NCI-H1436 treated with DMSO at 0.1 percent for 48 hours (cell line): ENCODE measurements around the gene MCTP2.
A peak's percentile ranks its signal among the peaks of the same experiment; 100 is the strongest.
"Not testable (repeated sequence)": the region's sequence is repeated elsewhere in the genome, so short reads cannot be mapped to it uniquely, and the experiment has no call there.

Source experiments
- DNase-seq: peaks from one replicate; lab custom pipeline; 2025; lab: John Stamatoyannopoulos, UW

Gene MCTP2

GRCh38 chr15:94455297-94455696 lies 223.9 kb downstream of the MCTP2 start:
- DNase-seq: no peak

GRCh38 chr15:94456226-94456625 lies 224.9 kb downstream of the MCTP2 start:
- DNase-seq: no peak

- no peak for DNase-seq
Observed at GRCh38 chr15:94457661-94458060, 226.3 kb downstream of the MCTP2 start.

DNA sequence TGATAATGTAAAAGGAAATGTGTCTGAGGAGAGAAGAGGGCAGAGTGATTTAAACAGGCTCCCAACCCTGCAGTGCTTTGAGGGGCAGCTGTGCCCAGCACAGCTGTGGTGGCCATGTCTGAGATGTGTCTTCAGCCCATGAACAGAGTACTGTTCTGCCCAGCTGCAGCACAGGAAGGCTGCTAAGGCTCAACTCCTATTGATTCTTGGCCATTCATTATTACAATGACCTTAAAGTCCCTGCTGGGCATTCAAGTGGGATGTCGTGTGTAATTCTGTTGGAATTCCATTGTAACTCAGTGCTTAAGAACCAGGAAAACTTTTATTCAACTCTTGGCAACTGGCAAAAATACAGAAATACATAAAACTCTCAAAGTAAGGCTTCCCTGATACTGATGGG lies 229.3 kb downstream of the MCTP2 start:
- DNase-seq: no peak

DNA sequence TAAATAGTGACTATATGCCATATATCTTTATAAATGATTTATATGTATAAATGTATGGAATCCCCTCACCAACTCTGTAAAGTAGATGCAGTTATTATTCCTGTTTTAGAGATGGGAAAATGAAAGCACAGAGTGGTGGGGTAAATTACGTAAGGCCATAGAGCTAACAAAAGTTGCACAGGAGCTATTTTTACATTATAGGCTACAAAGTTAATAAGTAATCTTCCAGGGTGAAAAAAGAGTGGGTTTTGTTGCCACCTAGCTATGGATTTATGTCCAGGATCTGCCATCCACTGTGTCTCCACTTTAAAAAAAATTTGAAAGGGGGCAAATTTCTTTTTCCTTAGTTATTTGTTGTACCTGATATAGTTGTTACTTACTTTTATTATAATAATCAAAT lies 235.7 kb downstream of the MCTP2 start:
- no peak for DNase-seq

DNA sequence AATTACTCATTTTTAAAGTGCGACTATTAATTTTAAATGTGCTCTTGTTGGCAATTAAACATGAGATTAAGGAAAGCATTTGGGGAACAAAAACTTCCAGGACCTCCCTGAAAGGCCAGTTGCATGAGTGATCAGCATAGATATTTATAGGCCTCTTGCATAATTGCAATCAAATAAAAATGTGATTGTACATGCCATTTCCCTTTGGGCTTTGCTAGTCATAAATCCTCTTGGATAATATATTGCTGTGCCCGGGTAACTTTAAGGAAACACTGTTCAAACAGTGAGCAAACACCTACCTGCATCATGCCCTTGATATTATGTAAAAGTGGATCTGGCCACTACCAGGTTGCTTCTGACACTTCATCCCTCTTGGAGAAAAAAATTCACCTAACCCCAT lies 239.1 kb downstream of the MCTP2 start:
- no peak for DNase-seq

- DNase-seq: no peak
Observed at GRCh38 chr15:94476686-94477085, 245.3 kb downstream of the MCTP2 start.

DNA sequence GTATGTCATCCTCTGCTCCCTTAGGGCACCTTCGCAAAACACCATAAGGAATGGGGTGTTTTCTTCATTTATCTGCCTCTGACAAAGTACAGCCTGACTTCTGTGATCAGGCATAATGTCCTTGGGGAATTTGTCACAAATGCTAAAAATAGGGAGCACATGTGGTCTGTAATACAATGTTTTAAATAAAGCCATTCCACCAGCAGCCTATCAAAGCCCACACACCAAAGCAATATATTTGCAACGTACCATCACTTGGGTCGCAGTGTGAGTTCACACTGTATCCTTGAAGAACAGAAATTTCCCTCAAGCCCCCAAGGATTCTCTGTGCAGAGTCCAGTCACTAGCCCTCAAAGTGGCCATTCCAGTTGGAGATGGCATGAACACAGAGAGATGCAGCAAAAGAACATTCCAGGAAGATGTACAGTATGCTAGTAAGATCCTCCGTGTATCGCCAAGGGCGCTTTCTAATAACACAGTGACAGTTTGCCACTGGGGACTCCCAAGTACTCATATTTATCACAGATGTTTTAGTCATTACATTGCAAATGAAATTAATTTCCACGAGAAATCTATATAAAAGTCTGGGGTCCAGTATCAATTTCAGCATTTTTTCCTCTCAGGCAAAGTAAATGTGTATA lies 246.7 kb downstream of the MCTP2 start:
- DNase-seq: no peak

DNA sequence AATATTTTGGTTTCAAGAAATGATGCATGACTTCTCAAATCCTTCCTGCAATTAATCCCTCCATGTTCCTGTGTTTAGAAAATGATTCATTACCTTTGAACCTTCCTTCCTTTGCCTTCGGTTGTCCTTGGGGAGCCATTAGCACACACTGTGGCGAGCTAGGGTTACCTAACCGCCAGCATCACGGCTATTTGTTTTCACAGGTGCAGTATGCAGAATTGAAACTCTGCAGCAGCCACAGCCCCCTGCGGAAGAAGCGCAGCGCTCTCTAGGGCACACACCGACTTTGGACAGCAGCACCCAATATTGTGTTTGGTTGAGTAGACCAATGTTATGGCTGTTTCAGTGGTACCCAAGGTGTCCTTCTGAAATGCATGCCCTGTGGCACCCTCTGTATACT lies 247.4 kb downstream of the MCTP2 start:
- peak; percentile 68 for DNase-seq

DNA sequence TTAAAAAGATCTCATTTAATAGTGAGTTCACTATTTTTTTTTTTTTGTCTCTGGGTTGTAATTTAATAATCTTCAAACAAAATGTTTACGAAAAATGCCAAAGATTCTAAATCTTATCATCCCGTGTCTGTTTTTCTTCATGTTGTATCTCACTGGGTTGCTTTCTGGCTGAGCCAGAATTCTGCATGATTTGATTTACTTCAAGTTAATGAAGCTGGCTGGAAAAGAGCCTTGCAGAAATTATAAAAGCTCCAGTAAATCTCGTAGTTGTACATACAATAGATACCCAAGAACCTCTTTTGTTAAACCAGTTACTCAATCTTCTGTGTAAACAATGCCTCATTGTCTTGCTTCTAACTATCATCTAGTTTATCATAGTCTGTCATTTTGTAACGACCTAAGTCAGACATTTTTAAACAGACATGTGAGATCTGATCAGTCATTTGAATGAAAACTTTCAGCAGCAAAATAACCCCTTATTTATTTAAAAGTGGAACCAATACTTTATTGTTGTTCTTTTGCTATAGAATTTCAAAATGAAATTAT lies 249.0 kb downstream of the MCTP2 start:
- DNase-seq: peak; percentile 3

GRCh38 chr15:94485148-94485719 lies 253.9 kb downstream of the MCTP2 start:
- no peak for DNase-seq

GRCh38 chr15:94487635-94488034 lies 256.3 kb downstream of the MCTP2 start:
- no peak for DNase-seq

DNA sequence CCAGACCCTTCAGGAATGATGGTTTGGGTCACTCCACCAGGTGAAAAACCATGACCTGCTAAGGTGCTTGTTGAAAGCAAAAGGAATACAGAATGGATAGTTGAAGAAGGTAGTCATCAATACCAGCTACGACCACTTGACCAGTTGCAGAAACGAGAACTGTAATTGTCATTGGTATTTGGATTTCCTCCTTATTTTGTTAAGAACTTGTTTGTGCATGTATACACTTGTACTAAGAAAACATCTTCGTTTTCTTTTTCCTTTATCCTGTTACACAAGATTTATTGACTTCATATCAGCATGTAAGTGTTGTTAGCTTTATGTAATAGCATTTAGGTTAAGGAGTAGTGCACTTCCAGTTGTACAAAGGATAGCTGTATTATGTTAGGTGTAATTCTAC lies 261.8 kb downstream of the MCTP2 start:
- no peak for DNase-seq

DNA sequence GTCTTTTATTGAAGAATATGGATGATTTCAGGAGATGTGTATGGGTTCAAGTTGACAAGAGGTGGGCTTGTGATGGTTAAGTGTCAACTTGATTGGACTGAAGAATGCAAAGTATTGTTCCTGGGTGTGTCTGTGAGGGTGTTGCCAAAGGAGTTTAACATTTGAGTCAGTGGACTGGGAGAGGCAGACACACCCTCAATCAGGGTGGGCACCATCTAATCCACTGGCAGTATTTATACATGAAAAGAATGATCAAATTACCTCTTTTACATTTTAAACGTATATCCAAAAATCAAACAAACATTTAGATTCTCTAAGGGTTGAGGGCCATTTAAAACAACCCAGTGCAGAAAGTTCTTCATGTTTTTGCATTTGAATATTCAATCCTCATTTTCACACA lies 262.2 kb downstream of the MCTP2 start:
- DNase-seq: not testable (repeated sequence)

DNA sequence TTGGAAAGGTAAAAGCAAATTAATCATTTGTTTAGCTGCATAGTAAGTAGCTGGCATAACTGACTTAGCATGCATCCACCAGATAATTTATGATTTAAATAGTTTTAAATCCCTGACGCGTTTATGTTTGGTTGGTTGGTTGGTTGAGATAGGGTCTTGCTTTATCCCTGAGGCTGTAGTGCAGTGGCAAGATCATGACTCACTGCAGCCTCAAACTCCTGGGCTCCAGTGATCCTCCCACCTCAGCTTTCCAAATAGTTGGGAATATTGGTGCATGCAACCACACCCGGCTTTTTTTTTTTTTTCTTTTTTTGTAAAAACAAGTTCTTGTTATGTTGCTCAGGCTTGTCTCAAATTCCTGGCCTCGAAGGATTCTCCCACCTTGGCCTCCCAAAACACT lies 263.4 kb downstream of the MCTP2 start:
- DNase-seq: no peak

DNA sequence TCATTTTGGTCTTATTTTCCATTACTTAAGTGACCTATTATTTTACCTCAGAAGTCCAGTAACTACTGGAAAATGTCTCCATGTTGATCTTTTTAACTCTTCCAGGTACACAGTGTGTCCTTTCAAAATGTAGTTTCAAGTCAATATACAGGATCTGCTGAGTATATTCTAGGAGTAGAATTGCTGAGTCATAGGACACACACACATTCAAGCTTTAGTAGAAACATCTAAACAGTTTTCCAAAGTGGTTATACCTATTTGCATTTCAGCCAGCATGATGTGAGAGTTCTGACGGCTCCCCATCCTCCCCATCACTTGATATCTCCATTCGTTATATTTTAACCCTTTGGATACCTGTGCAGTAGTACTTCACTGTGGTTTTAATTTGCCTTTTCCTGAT lies 271.9 kb downstream of the MCTP2 start:
- no peak for DNase-seq

DNA sequence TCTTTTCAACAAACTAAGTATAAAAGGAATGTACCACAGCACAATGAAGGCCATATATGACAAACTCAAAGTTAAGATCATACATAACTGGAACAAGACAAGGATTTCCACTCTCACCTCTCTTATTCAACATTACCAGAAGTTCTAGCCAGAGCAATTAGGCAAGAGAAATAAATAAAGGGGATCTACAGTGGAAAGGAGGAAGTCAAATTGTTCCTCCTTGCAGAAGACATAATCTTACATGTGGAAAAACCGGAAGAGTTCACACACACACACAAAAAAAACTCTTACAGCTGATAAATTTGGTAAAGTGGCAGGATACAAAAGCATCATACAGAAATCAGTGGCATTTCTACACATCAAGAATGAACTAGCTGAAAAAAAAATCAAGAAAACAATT lies 277.9 kb downstream of the MCTP2 start:
- DNase-seq: no peak

- no peak for DNase-seq
Observed at GRCh38 chr15:94522125-94522524, 290.8 kb downstream of the MCTP2 start.

DNA sequence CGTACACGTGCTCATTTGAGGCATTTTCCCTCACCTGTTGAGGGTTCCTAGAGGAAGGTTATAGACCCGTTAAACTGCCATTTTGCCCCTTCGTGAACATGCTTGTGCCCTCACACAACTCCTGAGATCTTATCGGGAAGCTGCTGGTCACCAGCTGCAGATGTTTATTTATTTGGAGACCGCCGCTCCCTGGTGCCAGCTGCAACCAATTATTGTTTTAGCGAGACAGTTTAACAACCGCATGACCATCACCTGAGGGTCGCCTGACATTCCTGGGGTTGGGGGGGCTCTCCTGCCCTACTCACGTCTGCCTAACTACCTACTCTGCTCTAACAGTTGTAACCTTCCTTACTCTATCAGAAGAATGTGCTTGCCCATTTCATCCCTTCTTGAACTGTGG lies 292.5 kb downstream of the MCTP2 start:
- DNase-seq: no peak

GRCh38 chr15:94524565-94524964 lies 293.2 kb downstream of the MCTP2 start:
- DNase-seq: no peak

DNA sequence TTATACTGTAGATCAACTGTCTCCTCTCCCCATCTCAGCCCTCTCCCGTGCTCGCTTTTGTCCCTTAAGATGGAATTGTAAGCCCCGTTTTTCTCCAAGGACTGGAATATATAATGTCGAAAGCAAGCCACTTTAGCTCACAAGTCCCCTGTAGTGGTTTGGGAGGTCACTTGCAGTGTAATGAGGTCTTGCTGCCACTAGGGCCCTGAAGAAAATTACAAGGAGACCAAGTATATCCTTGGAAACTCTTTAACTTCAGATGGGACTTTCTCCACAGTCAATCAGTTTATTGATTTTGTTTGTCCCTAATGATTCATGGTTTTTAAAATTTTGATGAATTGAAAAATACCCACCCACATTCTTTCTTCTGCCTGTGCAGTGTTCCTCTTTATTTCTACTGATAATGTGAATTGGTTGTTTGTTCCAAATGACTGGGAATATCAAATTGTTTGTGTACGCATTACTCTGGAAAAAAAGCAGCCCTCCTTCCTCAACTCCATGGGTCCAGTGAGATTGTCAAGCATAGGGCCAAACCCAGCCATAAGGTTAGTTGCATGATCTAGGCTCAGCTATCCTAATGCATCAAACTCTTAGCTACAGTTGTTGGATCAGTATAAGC lies 294.8 kb downstream of the MCTP2 start:
- DNase-seq: no peak

GRCh38 chr15:94532226-94532625 lies 300.9 kb downstream of the MCTP2 start:
- no peak for DNase-seq
